ENCODE results near the gene GTF2F2.

GTF2F2 gene

GRCh38 chr13:45122941-45123340 is 2.6 kb downstream of the GTF2F2 start:
- DNase-seq (ENCODE audit: low spot score), result no peak

GRCh38 chr13:45132369-45133064 is 12.2 kb downstream of the GTF2F2 start:
- DNase-seq (ENCODE audit: low spot score), result no peak

- no peak for DNase-seq (ENCODE audit: low spot score)
Observed at GRCh38 chr13:45133396-45134118, 13.2 kb downstream of the GTF2F2 start.

- DNase-seq (ENCODE audit: low spot score), result no peak
Observed at GRCh38 chr13:45136741-45137504, 16.6 kb downstream of the GTF2F2 start.

GRCh38 chr13:45137526-45137925 is 17.2 kb downstream of the GTF2F2 start:
- DNase-seq (ENCODE audit: low spot score), result no peak

GRCh38 chr13:45138282-45138681 is 18.0 kb downstream of the GTF2F2 start:
- no peak for DNase-seq (ENCODE audit: low spot score)

- DNase-seq (ENCODE audit: low spot score), result no peak
Observed at GRCh38 chr13:45141369-45141768, 21.1 kb downstream of the GTF2F2 start.

GRCh38 chr13:45142440-45143345 is 22.4 kb downstream of the GTF2F2 start:
- no peak for DNase-seq (ENCODE audit: low spot score)

- no peak for DNase-seq (ENCODE audit: low spot score)
Observed at GRCh38 chr13:45143346-45143751, 23.0 kb downstream of the GTF2F2 start.

GRCh38 chr13:45149964-45150363 is 29.7 kb downstream of the GTF2F2 start:
- DNase-seq (ENCODE audit: low spot score), result no peak

GRCh38 chr13:45156565-45157361 is 36.5 kb downstream of the GTF2F2 start:
- DNase-seq (ENCODE audit: low spot score), result no peak

GRCh38 chr13:45162194-45162593 is 41.9 kb downstream of the GTF2F2 start:
- no peak for DNase-seq (ENCODE audit: low spot score)

- no peak for DNase-seq (ENCODE audit: low spot score)
Observed at GRCh38 chr13:45162821-45163220, 42.5 kb downstream of the GTF2F2 start.

GRCh38 chr13:45166858-45167257 is 46.5 kb downstream of the GTF2F2 start:
- DNase-seq (ENCODE audit: low spot score), result no peak

GRCh38 chr13:45167611-45168554 is 47.6 kb downstream of the GTF2F2 start:
- no peak for DNase-seq (ENCODE audit: low spot score)

- no peak for DNase-seq (ENCODE audit: low spot score)
Observed at GRCh38 chr13:45168555-45168930, 48.2 kb downstream of the GTF2F2 start.

- DNase-seq (ENCODE audit: low spot score), result no peak
Observed at GRCh38 chr13:45174478-45174877, 54.2 kb downstream of the GTF2F2 start.

GRCh38 chr13:45178349-45179162 is 58.2 kb downstream of the GTF2F2 start:
- no peak for DNase-seq (ENCODE audit: low spot score)

GRCh38 chr13:45179428-45179827 is 59.1 kb downstream of the GTF2F2 start:
- DNase-seq (ENCODE audit: low spot score), result no peak

Data from cerebellar cortex (tissue), 1 donor.